HG03103 (cell line): ENCODE measurements around the gene CMPK1.

Experiments
- ATAC-seq: cut with Tn5 transposase; IDR thresholded peaks from one replicate; pipeline ENCODE4 v1.9.1; 2021; ENCODE audit warnings: low read depth; ENCODE audit not compliant: unreplicated experiment

The CMPK1 gene

GRCh38 chr1:47417170-47418044 is 83.8 kb downstream of the CMPK1 start:
- ATAC-seq, result no peak

DNA sequence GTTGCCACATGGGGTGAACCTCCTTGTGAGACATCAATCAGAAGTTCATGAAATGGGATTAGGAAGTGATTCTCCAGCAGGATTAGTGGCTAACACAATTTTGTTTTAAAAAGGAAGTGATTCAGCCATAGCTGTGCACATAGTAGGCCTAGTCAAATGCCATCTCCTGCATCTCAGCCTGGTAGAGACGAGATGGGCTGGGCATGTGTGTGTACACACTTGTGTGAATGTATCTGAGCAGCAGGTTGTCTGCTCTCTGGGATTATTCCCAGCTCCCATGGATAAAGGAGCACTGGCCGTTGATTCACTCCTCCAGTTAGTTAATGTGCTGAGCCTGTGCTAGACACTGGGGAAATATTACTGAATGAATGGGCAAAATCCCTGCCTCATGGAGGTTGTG is 84.5 kb downstream of the CMPK1 start:
- ATAC-seq, result no peak

DNA sequence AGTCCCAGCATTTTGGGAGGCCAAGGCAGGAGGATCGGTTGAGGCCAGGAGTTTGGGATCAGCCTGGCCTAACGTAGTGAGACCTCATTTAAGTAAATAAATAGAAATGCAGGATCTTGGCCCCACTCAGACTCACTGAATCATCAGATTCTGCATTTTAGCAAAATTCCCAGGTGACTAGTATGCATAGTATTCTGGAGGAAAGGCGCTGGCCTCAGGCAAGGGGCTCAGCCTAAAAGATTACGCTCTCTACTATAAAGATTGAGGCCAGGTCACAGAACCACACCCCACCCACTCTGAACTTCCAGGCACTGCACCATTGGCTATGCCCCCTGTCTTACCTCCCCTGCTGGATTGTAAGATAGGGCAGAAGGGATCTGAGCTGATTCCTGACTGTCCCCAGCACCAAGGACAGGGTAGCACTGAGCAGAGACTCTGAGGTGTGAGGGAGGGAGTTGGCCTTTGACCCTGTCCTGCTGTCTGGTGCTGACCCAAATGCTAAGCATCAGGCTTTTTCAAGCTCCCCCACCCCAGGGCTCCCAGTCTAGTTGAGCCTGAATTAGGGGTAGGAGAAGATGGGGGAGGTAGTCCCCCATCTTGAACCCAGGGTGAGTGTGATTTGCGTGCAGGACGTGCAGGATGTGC is 85.2 kb downstream of the CMPK1 start:
- ATAC-seq, result no peak

GRCh38 chr1:47420547-47420946 is 87.0 kb downstream of the CMPK1 start:
- no peak for ATAC-seq

DNA sequence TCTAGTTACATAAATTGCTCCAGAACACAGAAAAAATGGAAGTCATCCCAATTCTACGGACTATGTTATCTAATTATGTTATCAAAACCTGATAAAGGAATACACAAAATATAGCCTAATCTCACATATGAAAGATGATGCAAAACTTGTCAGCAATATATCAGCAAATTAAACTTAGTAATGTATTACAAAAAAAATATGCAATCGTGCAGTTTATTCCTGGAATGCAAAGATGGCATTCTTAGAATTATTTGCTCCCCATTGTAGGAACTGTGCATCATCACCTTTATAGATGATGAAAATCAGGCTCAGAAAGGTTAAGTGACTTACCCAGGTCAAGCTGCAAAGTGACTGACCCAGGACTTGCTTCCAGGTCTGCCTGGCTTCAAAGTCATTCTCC is 90.3 kb downstream of the CMPK1 start:
- no peak for ATAC-seq

DNA sequence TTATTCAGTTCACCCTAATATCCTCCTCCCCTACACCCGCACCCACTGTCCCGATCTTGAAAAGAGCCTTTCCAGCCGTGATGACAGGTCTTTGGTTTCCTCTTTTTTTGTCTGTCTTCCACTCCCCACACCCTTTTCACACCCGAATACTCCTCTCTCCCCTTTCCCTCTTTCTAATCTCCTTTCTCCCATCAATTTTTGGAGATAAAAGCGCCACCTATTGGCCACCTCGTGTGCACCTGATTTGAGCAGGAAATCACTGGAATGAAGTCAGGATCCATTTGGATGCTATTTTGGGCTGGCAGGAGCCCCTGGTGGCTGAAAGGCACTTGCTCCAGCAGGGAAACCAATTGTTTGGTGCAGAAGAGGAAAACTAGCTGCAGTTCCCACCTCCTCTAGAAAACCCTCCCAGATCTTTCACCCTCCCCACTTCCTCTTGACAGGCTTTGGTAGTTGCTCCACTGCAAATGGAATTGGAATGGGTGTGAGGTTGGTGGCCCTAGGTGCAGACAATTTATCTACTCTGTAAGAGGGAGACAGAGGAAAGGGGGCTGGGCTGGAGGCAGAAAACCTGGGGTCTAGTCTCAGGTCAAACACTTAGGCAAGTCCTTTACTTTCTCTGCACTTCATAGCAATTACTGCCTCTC is 90.9 kb downstream of the CMPK1 start:
- ATAC-seq, result no peak
